ENCODE results near the gene STK24.

The STK24 gene

GRCh38 chr13:98530217-98530616 lies 46.7 kb downstream of the STK24 start:
- no peak for DNase-seq (ENCODE audit: low read depth)

GRCh38 chr13:98529171-98529570 lies 47.7 kb downstream of the STK24 start:
- DNase-seq (ENCODE audit: low read depth): no peak

GRCh38 chr13:98528663-98529064 lies 48.2 kb downstream of the STK24 start:
- DNase-seq (ENCODE audit: low read depth): no peak

GRCh38 chr13:98527526-98527925 lies 49.4 kb downstream of the STK24 start:
- no peak for DNase-seq (ENCODE audit: low read depth)

- no peak for DNase-seq (ENCODE audit: low read depth)
These were observed 50.8 kb downstream of the STK24 start for GRCh38 chr13:98526182-98526512.

- no peak for DNase-seq (ENCODE audit: low read depth)
These were observed 51.3 kb downstream of the STK24 start for GRCh38 chr13:98525456-98526181.

- DNase-seq (ENCODE audit: low read depth): no peak
These were observed 52.1 kb downstream of the STK24 start for GRCh38 chr13:98524793-98525192.

- no peak for DNase-seq (ENCODE audit: low read depth)
These were observed 52.5 kb downstream of the STK24 start for GRCh38 chr13:98524391-98524790.

GRCh38 chr13:98523455-98524102 lies 53.3 kb downstream of the STK24 start:
- no peak for DNase-seq (ENCODE audit: low read depth)

GRCh38 chr13:98522371-98522770 lies 54.5 kb downstream of the STK24 start:
- no peak for DNase-seq (ENCODE audit: low read depth)

- DNase-seq (ENCODE audit: low read depth): no peak
These were observed 55.3 kb downstream of the STK24 start for GRCh38 chr13:98521461-98522247.

GRCh38 chr13:98520674-98521449 lies 56.0 kb downstream of the STK24 start:
- no peak for DNase-seq (ENCODE audit: low read depth)

- DNase-seq (ENCODE audit: low read depth): no peak
These were observed 56.9 kb downstream of the STK24 start for GRCh38 chr13:98519976-98520375.

- no peak for DNase-seq (ENCODE audit: low read depth)
These were observed 59.2 kb downstream of the STK24 start for GRCh38 chr13:98517576-98518310.

- DNase-seq (ENCODE audit: low read depth): no peak
These were observed 61.0 kb downstream of the STK24 start for GRCh38 chr13:98515818-98516465.

GRCh38 chr13:98514288-98514687 lies 62.6 kb downstream of the STK24 start:
- no peak for DNase-seq (ENCODE audit: low read depth)

- no peak for DNase-seq (ENCODE audit: low read depth)
These were observed 63.1 kb downstream of the STK24 start for GRCh38 chr13:98513837-98514236.

- DNase-seq (ENCODE audit: low read depth): no peak
These were observed 63.9 kb downstream of the STK24 start for GRCh38 chr13:98512774-98513665.

- no peak for DNase-seq (ENCODE audit: low read depth)
These were observed 65.5 kb downstream of the STK24 start for GRCh38 chr13:98511435-98511834.

- no peak for DNase-seq (ENCODE audit: low read depth)
These were observed 66.8 kb downstream of the STK24 start for GRCh38 chr13:98510156-98510509.
